ACHN (cell line): Measurements from ENCODE around the gene CUL1.

ENCODE experiments used
- DNase-seq: peaks from one replicate; pipeline ENCODE4 v3.0.0-alpha.2; 2015
- in situ Hi-C: cut with HindIII; loops from 2 replicates; pipeline ENCODE4 v1.10.0; 2017; ENCODE audit warnings: low sequenced_read_pairs, low pct_ligation_motif_present, low pct_unique_long_range_greater_than_20kb

Gene CUL1

DNA sequence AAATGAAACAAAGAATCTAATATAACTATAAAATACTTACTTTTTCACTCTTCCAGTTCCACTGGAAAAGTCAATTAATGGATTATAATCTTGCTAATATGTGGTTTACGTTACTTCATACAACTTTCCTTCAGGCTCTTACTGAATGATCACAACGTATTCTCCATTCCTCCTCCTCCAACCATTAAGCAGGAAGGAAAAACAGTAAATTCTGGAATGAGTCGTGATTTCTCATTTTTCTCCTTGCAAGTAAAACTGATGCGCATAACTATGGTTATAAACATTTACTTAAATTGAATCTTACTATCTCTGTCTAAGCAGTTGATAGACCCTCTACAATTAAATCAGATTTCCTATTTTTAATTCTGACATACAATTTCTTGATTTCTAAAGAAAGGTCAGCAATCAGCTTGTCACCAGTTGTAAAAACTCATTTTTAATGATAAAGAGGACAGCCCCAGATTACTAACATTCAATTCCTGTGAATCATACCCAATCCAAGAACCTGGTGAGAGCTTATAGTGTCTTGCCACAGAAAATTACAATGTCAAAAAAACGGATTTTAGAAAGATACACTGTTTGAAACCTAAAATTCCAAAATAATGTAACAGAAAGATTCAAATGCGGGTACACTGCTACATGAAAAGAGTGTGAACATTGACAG is 121.1 kb downstream of the CUL1 start:
- peak; percentile 67 for DNase-seq
- in situ Hi-C loops, result no loop called here

DNA sequence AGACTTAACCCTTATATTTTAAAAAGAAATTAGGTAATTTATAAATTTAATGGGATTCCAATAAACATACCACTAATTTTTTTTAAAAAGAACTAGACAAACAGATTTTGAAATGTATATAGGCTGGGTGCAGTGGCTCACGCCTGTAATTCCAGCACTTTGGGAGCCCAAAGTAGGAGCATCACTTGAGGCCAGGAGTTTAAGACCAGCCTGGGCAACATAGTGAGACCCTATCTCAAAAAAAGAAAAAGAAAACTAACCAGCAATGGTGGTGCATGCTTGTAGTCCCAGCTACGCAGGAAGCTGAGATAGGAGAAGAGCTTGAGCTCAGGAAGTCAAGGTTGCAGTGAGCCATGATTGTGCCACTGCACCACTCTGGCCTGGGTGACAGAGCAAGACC is 122.7 kb downstream of the CUL1 start:
- DNase-seq, result no peak
- in situ Hi-C loops, result no loop called here

DNA sequence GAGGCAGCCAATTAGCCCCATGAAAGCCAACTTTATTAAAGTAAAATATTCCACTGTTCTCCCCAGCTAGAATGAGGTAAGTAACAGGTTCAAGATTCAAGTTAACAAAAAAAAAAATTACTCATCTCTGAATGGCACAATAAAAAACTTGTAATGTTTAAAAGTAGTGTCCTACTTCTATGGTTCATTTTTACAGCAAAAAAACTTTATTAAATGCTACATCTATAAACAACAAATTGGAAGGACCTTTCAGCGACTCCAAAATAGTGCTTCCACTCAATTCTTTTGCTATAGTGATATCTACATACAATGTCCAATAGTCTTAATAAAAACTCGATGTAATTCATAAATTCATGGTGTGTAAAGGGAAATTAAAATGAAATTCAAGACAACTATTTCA is 126.2 kb downstream of the CUL1 start:
- DNase-seq, result no peak
- in situ Hi-C loops, result no loop called here

DNA sequence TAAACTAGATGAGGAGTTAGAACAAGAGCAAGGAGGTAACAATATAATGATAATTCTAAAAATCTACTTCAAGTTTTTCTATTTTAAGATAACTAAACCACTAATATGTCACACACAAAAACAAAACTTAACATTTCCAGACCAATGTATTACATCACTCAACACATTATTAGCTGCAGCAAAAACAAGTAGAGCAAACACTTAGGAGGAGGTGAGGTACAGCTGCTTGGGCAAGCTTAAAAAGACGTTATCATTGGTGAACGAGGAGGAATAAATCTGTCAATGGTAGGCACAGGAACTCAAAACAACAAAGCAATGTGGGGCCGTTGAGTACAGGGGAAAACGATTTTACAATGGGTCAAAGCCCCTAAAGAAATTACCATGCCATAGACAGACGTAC is 126.6 kb downstream of the CUL1 start:
- no peak for DNase-seq
- in situ Hi-C loops, result no loop called here

DNA sequence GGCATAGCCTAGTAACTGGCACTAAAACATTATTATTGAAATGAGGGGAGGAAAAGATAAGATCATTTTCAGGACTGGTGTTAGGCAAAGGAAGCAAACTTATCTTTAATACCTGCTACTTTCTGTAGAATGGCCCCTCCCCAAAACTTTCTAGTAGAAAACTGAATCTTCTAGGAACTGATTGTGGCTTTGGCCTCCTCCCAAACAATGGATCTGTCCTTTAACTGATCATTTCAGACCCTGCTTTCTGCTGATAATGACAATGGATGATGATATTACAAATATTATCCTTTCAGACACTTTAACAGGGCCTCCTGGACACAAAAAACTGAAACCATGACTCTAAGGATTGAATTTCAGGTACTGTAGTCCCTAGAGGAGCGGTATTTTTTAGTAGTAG is 130.3 kb downstream of the CUL1 start:
- DNase-seq, result no peak
- in situ Hi-C loops, result no loop called here

DNA sequence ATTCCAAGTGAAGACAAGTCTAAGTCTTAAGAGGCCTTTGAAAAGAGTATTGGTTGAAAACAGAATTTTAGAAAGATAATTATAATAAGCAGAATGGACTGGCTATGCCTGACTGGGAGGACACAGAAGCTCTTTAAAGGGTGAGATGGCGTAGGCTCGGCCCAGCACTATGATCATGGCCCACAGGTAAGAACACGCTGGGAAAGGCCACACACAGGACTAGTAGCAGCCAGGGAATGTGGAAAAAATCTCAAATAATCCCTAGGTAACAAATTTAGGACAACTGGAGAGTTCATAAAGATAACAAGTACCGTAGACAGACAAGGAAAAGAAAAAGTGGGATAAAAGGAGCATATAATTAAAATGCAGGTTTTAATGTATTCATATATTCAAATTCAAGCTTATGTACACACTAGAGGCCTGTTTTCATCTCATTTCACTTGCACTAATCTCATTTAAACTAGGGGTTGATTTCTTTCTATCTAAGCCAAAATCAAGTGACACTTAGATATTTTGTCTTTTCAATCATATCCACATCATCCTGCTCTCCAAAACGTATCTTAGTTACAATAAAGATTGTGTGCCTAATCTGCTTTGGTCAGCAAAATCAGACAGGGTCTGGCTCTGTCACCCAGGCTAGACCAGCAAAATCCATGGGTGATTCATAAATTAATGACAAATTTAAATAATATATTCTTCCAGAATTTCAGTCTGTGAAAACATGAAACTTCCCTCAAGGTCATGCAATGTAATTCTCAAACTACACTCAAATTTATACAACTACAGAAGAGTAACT is 132.4 kb downstream of the CUL1 start:
- no peak for DNase-seq
- in situ Hi-C loops, result no loop called here

DNA sequence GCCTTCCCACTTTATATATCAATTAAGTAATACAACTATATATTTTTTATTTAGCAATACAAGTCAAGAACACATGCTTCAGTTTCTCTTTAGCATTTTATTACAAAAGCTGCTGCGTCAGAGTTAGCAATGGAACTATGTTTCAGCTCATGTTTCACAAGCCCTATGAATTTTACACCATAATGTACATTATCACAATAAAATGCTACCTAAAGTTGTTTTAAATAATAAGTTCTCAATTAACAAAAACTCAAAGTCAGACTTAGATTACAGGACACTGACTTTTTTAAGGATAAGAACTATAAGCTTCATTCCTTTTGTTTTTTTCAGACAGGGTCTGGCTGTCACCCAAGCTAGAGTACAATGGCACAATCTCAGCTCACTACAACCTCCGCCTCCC is 133.1 kb downstream of the CUL1 start:
- DNase-seq, result no peak
- in situ Hi-C loops, result no loop called here

DNA sequence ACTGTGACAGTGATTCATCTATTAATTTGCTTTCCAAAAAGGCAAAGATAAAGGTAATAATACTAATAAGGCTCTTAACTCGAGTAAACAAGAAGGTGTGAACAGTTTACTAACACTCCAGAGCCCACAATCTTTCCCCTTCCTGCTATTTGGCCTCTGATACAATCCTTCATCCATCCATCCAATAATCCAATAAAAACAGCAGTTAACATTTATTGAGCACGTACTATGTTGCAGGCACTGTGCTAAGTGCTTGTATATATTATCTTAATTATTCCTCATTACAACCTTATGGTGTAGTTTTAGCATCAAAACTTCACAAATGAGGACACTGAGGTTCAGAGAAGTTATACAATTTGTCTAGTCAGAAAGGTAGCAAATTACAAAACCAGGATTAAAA is 135.9 kb downstream of the CUL1 start:
- in situ Hi-C loops, result no loop called here
- DNase-seq, result no peak

DNA sequence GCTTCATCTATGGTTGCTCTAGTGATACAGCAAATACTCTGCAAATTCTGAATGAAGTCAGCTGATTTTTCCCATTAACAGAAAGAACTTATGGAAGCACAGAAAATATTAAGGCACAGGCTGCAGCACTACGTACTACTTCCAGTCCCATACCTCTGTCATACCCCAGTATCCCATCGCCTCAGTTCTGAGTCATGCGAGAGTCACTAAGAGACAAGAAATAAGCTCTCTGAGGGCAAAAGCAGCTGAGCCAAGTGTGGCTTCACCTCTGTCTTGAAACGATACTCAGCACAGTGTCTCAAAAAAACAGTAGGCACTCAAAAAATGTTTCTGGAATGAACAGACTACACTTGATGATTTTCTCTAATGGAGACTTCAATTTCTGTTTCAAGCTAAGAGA is 137.2 kb downstream of the CUL1 start:
- in situ Hi-C loops, result no loop called here
- no peak for DNase-seq

DNA sequence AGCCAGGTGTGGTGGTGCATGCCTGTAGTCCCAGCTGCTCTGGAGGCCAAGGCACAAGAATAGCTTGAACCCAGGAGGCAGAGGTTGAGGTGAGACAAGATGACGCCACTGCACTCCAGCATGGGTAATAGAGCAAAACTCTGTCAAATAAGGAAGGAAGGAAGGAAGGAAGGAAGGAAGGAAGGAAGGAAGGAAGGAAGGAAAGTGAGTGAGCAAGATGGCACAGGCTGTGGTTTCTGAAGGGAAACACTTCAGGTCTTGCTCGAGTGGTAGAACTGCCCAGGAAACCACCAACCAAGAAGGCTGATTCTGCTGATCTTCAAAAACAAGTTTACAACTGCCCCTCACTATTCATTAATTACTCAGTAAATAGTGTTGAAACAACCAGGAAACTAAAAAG is 140.2 kb downstream of the CUL1 start:
- no peak for DNase-seq
- in situ Hi-C loops, result no loop called here

DNA sequence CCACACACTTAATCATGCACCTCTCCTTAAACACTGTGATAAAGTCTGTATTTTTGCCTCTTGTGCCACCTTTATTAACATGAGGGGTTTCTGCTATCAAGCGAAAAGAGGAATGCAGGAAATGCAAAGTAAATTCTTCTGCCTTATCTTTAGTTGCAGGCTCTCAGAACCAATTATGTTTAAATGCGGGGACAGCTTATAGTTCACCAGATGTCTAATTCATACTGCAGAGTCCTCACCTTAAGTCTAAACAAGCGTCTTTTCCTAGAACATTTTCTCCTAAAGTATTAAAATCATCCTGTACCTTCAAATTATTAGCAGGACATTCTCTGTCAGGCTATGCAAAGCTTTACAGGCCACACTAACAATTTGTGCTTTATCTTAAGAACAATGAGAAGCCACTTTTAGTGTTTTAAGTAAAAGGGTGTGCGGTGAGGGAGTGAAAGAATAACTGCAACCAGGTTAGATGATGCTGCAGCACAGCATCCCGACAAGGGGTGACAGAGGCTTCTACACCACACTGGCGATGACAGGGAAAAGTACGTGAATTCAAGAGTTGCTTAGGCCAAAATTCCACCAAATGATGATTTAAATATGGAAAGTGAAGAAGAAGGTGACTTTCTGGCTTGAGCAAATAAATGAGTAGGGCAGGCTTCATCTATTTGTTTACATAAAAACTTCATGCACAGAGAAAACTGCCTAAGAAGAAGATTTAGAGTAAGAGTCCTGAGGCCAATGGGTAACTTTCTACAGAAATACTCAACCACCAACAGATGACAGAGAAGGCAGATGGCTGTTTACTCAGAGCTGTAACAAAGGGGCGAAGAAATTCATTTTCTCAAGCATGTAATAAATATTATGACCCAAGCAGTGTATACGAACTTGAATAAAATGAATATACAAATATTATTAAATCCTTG is 149.4 kb downstream of the CUL1 start:
- no peak for DNase-seq
- in situ Hi-C loops, result no loop called here

DNA sequence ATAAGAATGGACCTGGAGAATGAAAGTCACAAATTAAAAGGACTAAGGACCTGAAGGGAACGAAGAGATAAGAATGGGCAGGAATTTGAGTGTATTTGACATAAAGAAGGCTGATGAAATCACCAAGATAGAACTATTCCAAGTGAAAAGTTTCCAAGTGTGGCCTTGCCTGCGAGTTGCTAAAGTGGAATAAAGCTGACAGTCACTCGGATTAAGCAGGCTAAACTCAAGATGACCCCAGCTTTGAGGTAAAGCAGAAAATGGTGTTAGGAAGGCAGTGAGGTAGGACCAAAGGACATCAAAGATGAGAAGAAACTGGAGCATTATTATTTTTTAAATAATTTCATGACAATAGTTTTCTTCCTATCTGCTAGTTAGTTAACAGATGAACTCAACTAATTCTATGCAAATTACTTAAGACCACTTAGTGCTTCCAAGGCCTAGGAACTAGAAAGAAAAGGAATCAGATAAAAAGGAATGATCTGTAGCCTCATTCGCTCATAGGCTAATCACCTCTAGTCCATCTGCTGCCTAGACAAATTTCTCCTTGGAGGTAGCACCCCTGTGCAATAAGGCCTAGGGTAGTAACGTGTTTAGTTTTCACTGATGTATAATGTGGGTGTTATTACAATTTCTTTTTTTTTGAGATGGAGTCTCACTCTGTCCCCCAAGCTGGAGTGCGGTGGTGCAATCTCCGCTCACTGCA is 150.8 kb downstream of the CUL1 start:
- in situ Hi-C loops, result no loop called here
- DNase-seq, result no peak

DNA sequence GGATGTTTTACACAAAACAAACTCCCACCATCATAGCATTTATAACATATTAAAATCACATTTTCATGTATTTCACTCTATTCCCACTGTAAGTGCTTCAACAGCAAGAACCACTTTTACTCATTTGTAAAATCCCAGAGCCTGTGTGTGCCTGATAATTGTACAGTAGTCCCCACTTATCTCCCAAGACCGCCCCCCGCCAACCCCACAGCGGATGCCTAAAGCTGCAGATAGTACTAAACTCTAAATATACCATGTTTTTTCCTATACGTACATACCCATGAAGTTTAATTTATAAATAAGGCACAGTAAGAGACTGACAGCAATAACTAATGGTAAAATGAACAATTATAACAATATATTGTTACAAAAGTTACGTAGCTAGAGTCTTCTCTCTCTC is 151.9 kb downstream of the CUL1 start:
- in situ Hi-C loops, result no loop called here
- DNase-seq, result no peak
